ENCODE data around the gene FAU. TPM values are rescaled to one million over a fixed set of nuclear protein-coding genes. Genes with fewer than 3 reads are reported as not detected.

The FAU gene
- total and polyA plus RNA-seq, 9 of the 15 experiments (the other 6 are each of a cell fraction or from before 2014, with no cell fraction given) = 433 to 1,827 (median 942) TPM

DNA sequence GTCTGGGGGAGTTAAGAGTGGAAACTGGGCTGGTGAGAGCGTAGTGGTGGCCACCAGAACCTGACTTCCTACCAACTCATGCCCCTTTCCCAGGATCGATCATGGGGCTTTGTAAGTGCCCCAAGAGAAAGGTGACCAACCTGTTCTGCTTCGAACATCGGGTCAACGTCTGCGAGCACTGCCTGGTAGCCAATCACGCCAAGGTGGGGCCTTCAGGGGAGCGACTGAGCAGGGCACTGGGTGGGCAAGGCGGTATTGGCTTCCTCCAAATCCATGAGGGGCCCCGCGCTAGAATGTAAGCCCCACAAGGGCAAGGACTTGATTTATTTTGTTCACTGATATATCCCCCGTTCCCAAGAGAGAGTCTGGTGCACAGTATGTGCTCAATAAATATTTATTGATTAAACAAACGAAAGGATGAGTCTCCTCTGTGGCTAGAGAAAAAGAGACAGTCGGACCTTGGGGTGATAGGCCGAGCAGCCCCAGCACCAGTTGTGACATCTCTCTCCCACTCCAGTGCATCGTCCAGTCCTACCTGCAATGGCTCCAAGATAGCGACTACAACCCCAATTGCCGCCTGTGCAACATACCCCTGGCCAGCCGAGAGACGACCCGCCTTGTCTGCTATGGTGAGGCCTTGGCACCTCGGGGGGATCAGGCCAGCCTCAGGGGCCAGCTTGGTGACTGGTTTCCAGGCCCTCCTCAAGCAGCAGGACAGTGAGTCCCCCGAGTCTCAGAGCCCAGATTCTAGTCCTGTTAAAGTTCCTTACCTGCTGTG is 37.1 kb downstream of the FAU start (continued):
- TF ChIP-seq, protein P1, sequence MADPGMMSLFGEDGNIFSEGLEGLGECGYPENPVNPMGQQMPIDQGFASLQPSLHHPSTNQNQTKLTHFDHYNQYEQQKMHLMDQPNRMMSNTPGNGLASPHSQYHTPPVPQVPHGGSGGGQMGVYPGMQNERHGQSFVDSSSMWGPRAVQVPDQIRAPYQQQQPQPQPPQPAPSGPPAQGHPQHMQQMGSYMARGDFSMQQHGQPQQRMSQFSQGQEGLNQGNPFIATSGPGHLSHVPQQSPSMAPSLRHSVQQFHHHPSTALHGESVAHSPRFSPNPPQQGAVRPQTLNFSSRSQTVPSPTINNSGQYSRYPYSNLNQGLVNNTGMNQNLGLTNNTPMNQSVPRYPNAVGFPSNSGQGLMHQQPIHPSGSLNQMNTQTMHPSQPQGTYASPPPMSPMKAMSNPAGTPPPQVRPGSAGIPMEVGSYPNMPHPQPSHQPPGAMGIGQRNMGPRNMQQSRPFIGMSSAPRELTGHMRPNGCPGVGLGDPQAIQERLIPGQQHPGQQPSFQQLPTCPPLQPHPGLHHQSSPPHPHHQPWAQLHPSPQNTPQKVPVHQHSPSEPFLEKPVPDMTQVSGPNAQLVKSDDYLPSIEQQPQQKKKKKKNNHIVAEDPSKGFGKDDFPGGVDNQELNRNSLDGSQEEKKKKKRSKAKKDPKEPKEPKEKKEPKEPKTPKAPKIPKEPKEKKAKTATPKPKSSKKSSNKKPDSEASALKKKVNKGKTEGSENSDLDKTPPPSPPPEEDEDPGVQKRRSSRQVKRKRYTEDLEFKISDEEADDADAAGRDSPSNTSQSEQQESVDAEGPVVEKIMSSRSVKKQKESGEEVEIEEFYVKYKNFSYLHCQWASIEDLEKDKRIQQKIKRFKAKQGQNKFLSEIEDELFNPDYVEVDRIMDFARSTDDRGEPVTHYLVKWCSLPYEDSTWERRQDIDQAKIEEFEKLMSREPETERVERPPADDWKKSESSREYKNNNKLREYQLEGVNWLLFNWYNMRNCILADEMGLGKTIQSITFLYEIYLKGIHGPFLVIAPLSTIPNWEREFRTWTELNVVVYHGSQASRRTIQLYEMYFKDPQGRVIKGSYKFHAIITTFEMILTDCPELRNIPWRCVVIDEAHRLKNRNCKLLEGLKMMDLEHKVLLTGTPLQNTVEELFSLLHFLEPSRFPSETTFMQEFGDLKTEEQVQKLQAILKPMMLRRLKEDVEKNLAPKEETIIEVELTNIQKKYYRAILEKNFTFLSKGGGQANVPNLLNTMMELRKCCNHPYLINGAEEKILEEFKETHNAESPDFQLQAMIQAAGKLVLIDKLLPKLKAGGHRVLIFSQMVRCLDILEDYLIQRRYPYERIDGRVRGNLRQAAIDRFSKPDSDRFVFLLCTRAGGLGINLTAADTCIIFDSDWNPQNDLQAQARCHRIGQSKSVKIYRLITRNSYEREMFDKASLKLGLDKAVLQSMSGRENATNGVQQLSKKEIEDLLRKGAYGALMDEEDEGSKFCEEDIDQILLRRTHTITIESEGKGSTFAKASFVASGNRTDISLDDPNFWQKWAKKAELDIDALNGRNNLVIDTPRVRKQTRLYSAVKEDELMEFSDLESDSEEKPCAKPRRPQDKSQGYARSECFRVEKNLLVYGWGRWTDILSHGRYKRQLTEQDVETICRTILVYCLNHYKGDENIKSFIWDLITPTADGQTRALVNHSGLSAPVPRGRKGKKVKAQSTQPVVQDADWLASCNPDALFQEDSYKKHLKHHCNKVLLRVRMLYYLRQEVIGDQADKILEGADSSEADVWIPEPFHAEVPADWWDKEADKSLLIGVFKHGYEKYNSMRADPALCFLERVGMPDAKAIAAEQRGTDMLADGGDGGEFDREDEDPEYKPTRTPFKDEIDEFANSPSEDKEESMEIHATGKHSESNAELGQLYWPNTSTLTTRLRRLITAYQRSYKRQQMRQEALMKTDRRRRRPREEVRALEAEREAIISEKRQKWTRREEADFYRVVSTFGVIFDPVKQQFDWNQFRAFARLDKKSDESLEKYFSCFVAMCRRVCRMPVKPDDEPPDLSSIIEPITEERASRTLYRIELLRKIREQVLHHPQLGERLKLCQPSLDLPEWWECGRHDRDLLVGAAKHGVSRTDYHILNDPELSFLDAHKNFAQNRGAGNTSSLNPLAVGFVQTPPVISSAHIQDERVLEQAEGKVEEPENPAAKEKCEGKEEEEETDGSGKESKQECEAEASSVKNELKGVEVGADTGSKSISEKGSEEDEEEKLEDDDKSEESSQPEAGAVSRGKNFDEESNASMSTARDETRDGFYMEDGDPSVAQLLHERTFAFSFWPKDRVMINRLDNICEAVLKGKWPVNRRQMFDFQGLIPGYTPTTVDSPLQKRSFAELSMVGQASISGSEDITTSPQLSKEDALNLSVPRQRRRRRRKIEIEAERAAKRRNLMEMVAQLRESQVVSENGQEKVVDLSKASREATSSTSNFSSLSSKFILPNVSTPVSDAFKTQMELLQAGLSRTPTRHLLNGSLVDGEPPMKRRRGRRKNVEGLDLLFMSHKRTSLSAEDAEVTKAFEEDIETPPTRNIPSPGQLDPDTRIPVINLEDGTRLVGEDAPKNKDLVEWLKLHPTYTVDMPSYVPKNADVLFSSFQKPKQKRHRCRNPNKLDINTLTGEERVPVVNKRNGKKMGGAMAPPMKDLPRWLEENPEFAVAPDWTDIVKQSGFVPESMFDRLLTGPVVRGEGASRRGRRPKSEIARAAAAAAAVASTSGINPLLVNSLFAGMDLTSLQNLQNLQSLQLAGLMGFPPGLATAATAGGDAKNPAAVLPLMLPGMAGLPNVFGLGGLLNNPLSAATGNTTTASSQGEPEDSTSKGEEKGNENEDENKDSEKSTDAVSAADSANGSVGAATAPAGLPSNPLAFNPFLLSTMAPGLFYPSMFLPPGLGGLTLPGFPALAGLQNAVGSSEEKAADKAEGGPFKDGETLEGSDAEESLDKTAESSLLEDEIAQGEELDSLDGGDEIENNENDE (IDR thresholded peaks at IDR 0.05; ENCODE audit: low read depth, low read length) = no peak
- TF ChIP-seq KLF6 (CRISPR knock-in tag; IDR thresholded peaks at IDR 0.05; ENCODE audit: borderline replicate concordance) (no peak), CBFA2T2 (conservative IDR thresholded peaks at IDR 0.05) (no peak)
